ENCODE results near the gene MLIP.
"Not testable (repeated sequence)": the region's sequence is repeated elsewhere in the genome, so short reads cannot be mapped to it uniquely, and the experiment has no call there.

The MLIP gene

DNA sequence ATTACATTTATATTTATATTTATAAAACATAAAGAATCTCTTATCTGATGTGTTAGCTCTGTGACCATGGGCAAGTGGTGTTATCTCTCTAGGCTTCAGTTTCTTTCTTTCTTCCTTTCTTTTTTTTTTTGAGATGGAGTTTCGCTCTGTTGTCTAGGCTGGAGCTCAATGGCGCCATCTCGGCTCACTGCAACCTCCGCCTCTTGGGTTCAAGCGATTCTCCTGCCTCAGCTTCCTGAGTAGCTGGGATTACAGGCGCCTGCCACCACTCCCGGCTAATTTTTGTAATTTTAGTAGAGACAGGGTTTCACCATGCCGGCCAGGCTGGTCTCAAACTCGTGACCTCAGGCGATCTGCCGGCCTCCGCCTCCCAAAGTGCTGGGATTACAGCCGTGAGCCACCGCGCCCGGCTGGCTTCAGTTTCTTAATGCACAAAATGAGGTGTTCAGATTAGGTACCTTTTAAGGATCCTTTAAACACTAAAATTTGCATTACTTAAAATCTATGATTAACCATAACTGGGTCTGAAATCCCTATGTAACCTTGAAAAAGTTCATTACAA lies 92.3 kb downstream of the MLIP start:
- not testable (repeated sequence) for H3K4me3 ChIP-seq (ENCODE audit: low read depth in 1 of 2, low read length in 2 of 2); H3K27me3 ChIP-seq (ENCODE audit: control insufficient read depth in 1 of 2, insufficient read depth in 2 of 2, low read length in 2 of 2); H3K27ac ChIP-seq (ENCODE audit: low read depth, low read length); H3K4me1 ChIP-seq (ENCODE audit: control insufficient read depth in 1 of 2, insufficient read depth in 2 of 2, low read length in 2 of 2); H3K9ac ChIP-seq (ENCODE audit: low read depth in 1 of 2, low read length in 2 of 2); H3K9me3 ChIP-seq (ENCODE audit: control insufficient read depth in 1 of 2, low read length in 2 of 2); H3K36me3 ChIP-seq (ENCODE audit: control insufficient read depth in 1 of 2, insufficient read depth in 2 of 2, low read length in 2 of 2)

GRCh38 chr6:54204921-54205591 lies 93.8 kb downstream of the MLIP start:
- H3K27me3 ChIP-seq (ENCODE audit: control insufficient read depth in 1 of 2, insufficient read depth in 2 of 2, low read length in 2 of 2): no peaks in the 10 kb centered on the region
- H3K9ac ChIP-seq (ENCODE audit: low read depth in 1 of 2, low read length in 2 of 2): no peak overlapping the region
- H3K36me3 ChIP-seq (ENCODE audit: control insufficient read depth in 1 of 2, insufficient read depth in 2 of 2, low read length in 2 of 2): no peaks in the 10 kb centered on the region
- H3K4me1 ChIP-seq (ENCODE audit: control insufficient read depth in 1 of 2, insufficient read depth in 2 of 2, low read length in 2 of 2): no peaks in the 10 kb centered on the region
- no peak overlapping the region for H3K4me3 ChIP-seq (ENCODE audit: low read depth in 1 of 2, low read length in 2 of 2)
- no peaks in the 10 kb centered on the region for H3K9me3 ChIP-seq (ENCODE audit: control insufficient read depth in 1 of 2, low read length in 2 of 2)
- H3K27ac ChIP-seq (ENCODE audit: low read depth, low read length): no peak overlapping the region

GRCh38 chr6:54206510-54206909 lies 95.3 kb downstream of the MLIP start:
- H3K27me3 ChIP-seq (ENCODE audit: control insufficient read depth in 1 of 2, insufficient read depth in 2 of 2, low read length in 2 of 2): no peaks in the 10 kb centered on the region
- H3K27ac ChIP-seq (ENCODE audit: low read depth, low read length): no peak overlapping the region
- no peaks in the 10 kb centered on the region for H3K4me1 ChIP-seq (ENCODE audit: control insufficient read depth in 1 of 2, insufficient read depth in 2 of 2, low read length in 2 of 2)
- H3K4me3 ChIP-seq (ENCODE audit: low read depth in 1 of 2, low read length in 2 of 2): no peak overlapping the region
- H3K9me3 ChIP-seq (ENCODE audit: control insufficient read depth in 1 of 2, low read length in 2 of 2): no peaks in the 10 kb centered on the region
- no peak overlapping the region for H3K9ac ChIP-seq (ENCODE audit: low read depth in 1 of 2, low read length in 2 of 2)
- H3K36me3 ChIP-seq (ENCODE audit: control insufficient read depth in 1 of 2, insufficient read depth in 2 of 2, low read length in 2 of 2): no peaks in the 10 kb centered on the region

DNA sequence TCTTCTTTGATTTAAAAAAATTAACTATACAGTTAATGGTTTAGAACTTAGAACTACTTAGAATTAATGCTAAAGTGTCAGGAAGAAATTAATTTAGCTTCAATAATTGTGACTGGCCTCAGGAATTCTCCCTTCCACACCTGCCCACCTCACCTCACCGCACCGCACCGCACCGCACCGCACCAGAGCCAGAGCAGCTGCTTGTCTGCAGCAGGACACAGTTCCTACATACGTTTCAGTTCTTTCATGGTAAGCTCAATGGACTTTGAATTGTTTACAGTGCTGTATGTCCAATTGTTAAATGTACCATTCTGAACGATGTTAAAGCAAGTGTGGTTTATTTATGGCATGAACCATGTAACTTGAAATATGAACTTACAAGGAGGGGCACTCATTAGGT lies 98.7 kb downstream of the MLIP start:
- not testable (repeated sequence) for H3K27me3 ChIP-seq (ENCODE audit: control insufficient read depth in 1 of 2, insufficient read depth in 2 of 2, low read length in 2 of 2); H3K9ac ChIP-seq (ENCODE audit: low read depth in 1 of 2, low read length in 2 of 2); H3K4me1 ChIP-seq (ENCODE audit: control insufficient read depth in 1 of 2, insufficient read depth in 2 of 2, low read length in 2 of 2); H3K9me3 ChIP-seq (ENCODE audit: control insufficient read depth in 1 of 2, low read length in 2 of 2); H3K27ac ChIP-seq (ENCODE audit: low read depth, low read length); H3K36me3 ChIP-seq (ENCODE audit: control insufficient read depth in 1 of 2, insufficient read depth in 2 of 2, low read length in 2 of 2); H3K4me3 ChIP-seq (ENCODE audit: low read depth in 1 of 2, low read length in 2 of 2)

DNA sequence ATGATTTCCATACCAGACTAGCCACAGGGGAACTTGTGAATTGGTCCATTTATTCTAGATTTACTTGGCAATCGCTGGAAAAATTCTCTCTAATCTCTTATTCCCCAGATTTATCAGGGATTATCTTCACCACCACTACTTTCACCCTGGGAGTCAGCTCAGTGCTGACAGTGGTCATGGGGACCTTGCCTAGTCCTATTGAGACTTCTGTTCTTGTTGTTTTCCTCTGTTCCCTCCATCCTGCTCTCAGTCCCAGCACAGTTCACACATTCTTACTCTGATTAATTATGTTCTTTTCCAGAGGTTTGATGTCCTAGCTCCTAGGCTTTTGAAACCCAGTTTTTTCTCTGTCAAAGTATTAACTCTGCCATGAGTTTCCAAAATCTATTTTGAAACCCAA lies 103.0 kb downstream of the MLIP start:
- H3K9ac ChIP-seq (ENCODE audit: low read depth in 1 of 2, low read length in 2 of 2): no peak overlapping the region
- no peak overlapping the region for H3K4me3 ChIP-seq (ENCODE audit: low read depth in 1 of 2, low read length in 2 of 2)
- no peak overlapping the region for H3K27ac ChIP-seq (ENCODE audit: low read depth, low read length)
- no peaks in the 10 kb centered on the region for H3K4me1 ChIP-seq (ENCODE audit: control insufficient read depth in 1 of 2, insufficient read depth in 2 of 2, low read length in 2 of 2)
- H3K9me3 ChIP-seq (ENCODE audit: control insufficient read depth in 1 of 2, low read length in 2 of 2): no peaks in the 10 kb centered on the region
- H3K36me3 ChIP-seq (ENCODE audit: control insufficient read depth in 1 of 2, insufficient read depth in 2 of 2, low read length in 2 of 2): no peaks in the 10 kb centered on the region
- no peaks in the 10 kb centered on the region for H3K27me3 ChIP-seq (ENCODE audit: control insufficient read depth in 1 of 2, insufficient read depth in 2 of 2, low read length in 2 of 2)

DNA sequence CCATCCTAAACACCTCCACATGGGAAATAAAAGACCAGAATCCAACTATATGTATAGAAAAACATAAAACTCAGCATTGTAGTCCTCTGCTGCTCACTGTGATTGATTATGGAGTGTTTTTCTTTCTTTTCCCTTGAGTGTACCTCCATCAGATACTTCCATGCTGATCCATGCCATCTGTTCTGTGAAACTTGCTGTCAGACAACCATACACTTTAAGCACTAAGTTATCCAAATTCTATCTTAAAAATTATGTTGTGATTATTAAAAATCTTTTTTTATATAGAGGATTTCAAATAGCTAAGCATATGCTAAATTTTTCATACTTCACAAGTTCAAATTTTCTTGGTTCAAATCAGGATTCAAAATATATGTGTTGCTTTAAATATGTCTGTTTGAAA lies 105.1 kb downstream of the MLIP start:
- Histone ChIP-seq H3K27me3 (ENCODE audit: control insufficient read depth in 1 of 2, insufficient read depth in 2 of 2, low read length in 2 of 2) (no peaks in the 10 kb centered on the region), H3K9ac (ENCODE audit: low read depth in 1 of 2, low read length in 2 of 2) (no peak overlapping the region), H3K27ac (ENCODE audit: low read depth, low read length) (no peak overlapping the region), H3K4me1 (ENCODE audit: control insufficient read depth in 1 of 2, insufficient read depth in 2 of 2, low read length in 2 of 2) (no peaks in the 10 kb centered on the region), H3K36me3 (ENCODE audit: control insufficient read depth in 1 of 2, insufficient read depth in 2 of 2, low read length in 2 of 2) (no peaks in the 10 kb centered on the region), H3K4me3 (ENCODE audit: low read depth in 1 of 2, low read length in 2 of 2) (no peak overlapping the region), H3K9me3 (ENCODE audit: control insufficient read depth in 1 of 2, low read length in 2 of 2) (no peaks in the 10 kb centered on the region)

DNA sequence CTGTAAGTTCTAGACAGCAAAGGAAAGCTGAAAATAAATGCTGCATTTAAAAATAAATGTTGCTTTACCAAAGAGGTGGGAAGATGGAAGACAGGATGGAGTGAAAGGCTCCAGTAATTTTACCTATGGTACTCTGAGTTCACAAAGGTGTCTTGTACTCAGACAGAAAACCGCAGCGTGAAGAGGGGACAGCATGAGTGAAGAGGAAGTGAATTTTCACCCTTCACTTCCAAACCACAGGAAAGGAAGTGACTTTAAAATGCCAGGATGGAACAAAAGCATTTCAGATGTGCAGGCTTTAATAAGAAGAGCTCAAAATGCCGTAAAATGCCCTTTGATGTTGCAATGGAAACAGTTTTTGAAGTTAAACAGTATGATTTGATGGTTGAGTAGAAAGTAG lies 105.8 kb downstream of the MLIP start:
- no peaks in the 10 kb centered on the region for H3K9me3 ChIP-seq (ENCODE audit: control insufficient read depth in 1 of 2, low read length in 2 of 2)
- H3K27me3 ChIP-seq (ENCODE audit: control insufficient read depth in 1 of 2, insufficient read depth in 2 of 2, low read length in 2 of 2): no peaks in the 10 kb centered on the region
- no peak overlapping the region for H3K4me3 ChIP-seq (ENCODE audit: low read depth in 1 of 2, low read length in 2 of 2)
- H3K9ac ChIP-seq (ENCODE audit: low read depth in 1 of 2, low read length in 2 of 2): no peak overlapping the region
- H3K27ac ChIP-seq (ENCODE audit: low read depth, low read length): no peak overlapping the region
- H3K36me3 ChIP-seq (ENCODE audit: control insufficient read depth in 1 of 2, insufficient read depth in 2 of 2, low read length in 2 of 2): no peaks in the 10 kb centered on the region
- H3K4me1 ChIP-seq (ENCODE audit: control insufficient read depth in 1 of 2, insufficient read depth in 2 of 2, low read length in 2 of 2): no peaks in the 10 kb centered on the region

DNA sequence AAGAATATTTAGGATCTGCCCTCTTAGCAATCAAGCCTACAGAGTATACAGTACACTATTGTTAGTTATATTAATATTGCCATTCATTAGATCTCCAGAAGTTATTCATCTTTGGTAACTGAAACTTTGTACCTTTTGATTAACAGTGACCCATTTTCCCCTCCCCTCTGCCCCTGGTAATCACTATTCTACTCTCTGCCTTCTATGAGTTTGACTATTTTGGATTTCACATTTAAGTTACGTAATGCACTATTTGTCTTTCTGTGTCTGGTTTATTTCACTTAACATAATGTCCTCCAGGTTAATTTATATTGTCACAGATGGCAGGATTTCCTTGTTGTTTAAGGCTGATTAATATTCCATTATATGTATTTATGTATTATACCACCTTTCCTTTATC lies 111.0 kb downstream of the MLIP start:
- Histone ChIP-seq H3K27ac (ENCODE audit: low read depth, low read length) (no peak overlapping the region), H3K27me3 (ENCODE audit: control insufficient read depth in 1 of 2, insufficient read depth in 2 of 2, low read length in 2 of 2) (no peaks in the 10 kb centered on the region), H3K4me3 (ENCODE audit: low read depth in 1 of 2, low read length in 2 of 2) (no peak overlapping the region), H3K9ac (ENCODE audit: low read depth in 1 of 2, low read length in 2 of 2) (no peak overlapping the region), H3K36me3 (ENCODE audit: control insufficient read depth in 1 of 2, insufficient read depth in 2 of 2, low read length in 2 of 2) (no peaks in the 10 kb centered on the region), H3K4me1 (ENCODE audit: control insufficient read depth in 1 of 2, insufficient read depth in 2 of 2, low read length in 2 of 2) (no peaks in the 10 kb centered on the region), H3K9me3 (ENCODE audit: control insufficient read depth in 1 of 2, low read length in 2 of 2) (no peaks in the 10 kb centered on the region)

DNA sequence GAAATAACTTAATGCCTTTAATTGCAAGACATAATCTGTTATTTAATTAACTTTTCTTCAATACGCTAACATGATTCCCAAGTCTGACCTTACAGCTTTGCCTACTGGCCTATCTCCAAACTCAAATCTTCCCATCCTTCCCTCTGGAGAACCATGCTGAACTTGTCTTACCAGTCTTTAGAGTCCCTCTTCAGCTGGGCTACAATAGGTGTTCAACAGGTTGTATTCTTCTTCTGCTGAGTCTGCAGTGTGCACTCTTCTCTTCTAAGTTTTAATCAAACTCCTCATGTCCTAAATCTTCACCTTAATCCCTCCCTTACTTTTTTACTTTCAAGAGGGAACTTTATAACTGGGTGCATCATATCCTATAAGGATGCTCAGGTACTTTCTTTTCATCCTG lies 121.5 kb downstream of the MLIP start:
- Histone ChIP-seq H3K9me3 (ENCODE audit: control insufficient read depth in 1 of 2, low read length in 2 of 2) (no peaks in the 10 kb centered on the region), H3K4me3 (ENCODE audit: low read depth in 1 of 2, low read length in 2 of 2) (no peak overlapping the region), H3K27me3 (ENCODE audit: control insufficient read depth in 1 of 2, insufficient read depth in 2 of 2, low read length in 2 of 2) (no peaks in the 10 kb centered on the region), H3K9ac (ENCODE audit: low read depth in 1 of 2, low read length in 2 of 2) (no peak overlapping the region), H3K27ac (ENCODE audit: low read depth, low read length) (no peak overlapping the region), H3K36me3 (ENCODE audit: control insufficient read depth in 1 of 2, insufficient read depth in 2 of 2, low read length in 2 of 2) (no peaks in the 10 kb centered on the region), H3K4me1 (ENCODE audit: control insufficient read depth in 1 of 2, insufficient read depth in 2 of 2, low read length in 2 of 2) (no peaks in the 10 kb centered on the region)

DNA sequence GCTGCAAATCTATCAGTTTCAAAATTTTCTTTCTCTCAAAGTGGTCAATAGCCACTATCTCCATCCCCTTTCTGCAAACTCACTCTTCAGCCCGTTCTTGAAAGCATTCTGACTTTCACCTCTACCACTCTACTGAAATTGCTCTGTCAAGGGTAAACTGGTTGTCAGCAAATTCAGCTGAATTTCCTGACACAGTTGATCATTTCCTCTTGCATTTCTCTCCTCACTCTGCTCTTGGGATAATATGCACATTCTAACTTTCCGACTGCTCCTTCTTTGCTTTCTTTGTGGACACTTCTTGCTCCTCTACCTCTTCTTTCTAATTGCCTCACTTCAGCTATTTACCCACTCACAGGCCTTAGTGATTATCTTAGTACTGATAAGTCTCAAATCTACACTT lies 123.3 kb downstream of the MLIP start:
- Histone ChIP-seq H3K9me3 (ENCODE audit: control insufficient read depth in 1 of 2, low read length in 2 of 2) (no peaks in the 10 kb centered on the region), H3K9ac (ENCODE audit: low read depth in 1 of 2, low read length in 2 of 2) (no peak overlapping the region), H3K27me3 (ENCODE audit: control insufficient read depth in 1 of 2, insufficient read depth in 2 of 2, low read length in 2 of 2) (no peaks in the 10 kb centered on the region), H3K36me3 (ENCODE audit: control insufficient read depth in 1 of 2, insufficient read depth in 2 of 2, low read length in 2 of 2) (no peaks in the 10 kb centered on the region), H3K4me3 (ENCODE audit: low read depth in 1 of 2, low read length in 2 of 2) (no peak overlapping the region), H3K27ac (ENCODE audit: low read depth, low read length) (no peak overlapping the region), H3K4me1 (ENCODE audit: control insufficient read depth in 1 of 2, insufficient read depth in 2 of 2, low read length in 2 of 2) (no peaks in the 10 kb centered on the region)

- Histone ChIP-seq H3K4me1 (ENCODE audit: control insufficient read depth in 1 of 2, insufficient read depth in 2 of 2, low read length in 2 of 2) (no peaks in the 10 kb centered on the region), H3K9me3 (ENCODE audit: control insufficient read depth in 1 of 2, low read length in 2 of 2) (no peaks in the 10 kb centered on the region), H3K4me3 (ENCODE audit: low read depth in 1 of 2, low read length in 2 of 2) (no peak overlapping the region), H3K27me3 (ENCODE audit: control insufficient read depth in 1 of 2, insufficient read depth in 2 of 2, low read length in 2 of 2) (no peaks in the 10 kb centered on the region), H3K27ac (ENCODE audit: low read depth, low read length) (no peak overlapping the region), H3K36me3 (ENCODE audit: control insufficient read depth in 1 of 2, insufficient read depth in 2 of 2, low read length in 2 of 2) (no peaks in the 10 kb centered on the region), H3K9ac (ENCODE audit: low read depth in 1 of 2, low read length in 2 of 2) (no peak overlapping the region)
These were observed 125.7 kb downstream of the MLIP start for GRCh38 chr6:54236984-54237383.

All from duodenal mucosa (tissue), 2 donors.